Caco-2 (cell line): ENCODE measurements around the gene NIT1. TPM values are rescaled to one million over a fixed set of nuclear protein-coding genes. Genes with fewer than 3 reads are reported as not detected.

Experiments
- BruUV-seq: library from RNA; stranded (reverse); fragments of 400-500 nt; replicated peaks from 2 replicates; lab custom pipeline; 2021; lab: Mats Ljungman, UMichigan
- CTCF ChIA-PET: fragments of 300-600 bp; sonication (Branson Sonifier 250); formaldehyde crosslinking; loops from one replicate; lab custom pipeline; 2022; ENCODE audit warnings: antibody characterized with exemption; lab: Charles Lee
- POLR2A ChIA-PET: fragments of 300-600 bp; sonication (Branson Sonifier 250); formaldehyde crosslinking; loops from one replicate; lab custom pipeline; 2022; ENCODE audit warnings: antibody characterized with exemption; lab: Charles Lee
- DNase-seq, 2 experiments: peaks; one replicate each; pipeline versions ENCODE4 v3.0.0 to v3.0.0-alpha.2; 2020 to 2022
- H3K27me3 ChIP-seq: replicated peaks from 2 replicates; pipeline ENCODE4 v1.6.0; 2011; ENCODE audit warnings: low read length; ENCODE audit not compliant: control insufficient read depth, insufficient read depth
- H3K36me3 ChIP-seq: 2 replicates; pipeline ENCODE4 v1.5.1; 2011; ENCODE audit warnings: low read length; ENCODE audit not compliant: control insufficient read depth, insufficient read depth
- H3K4me1 ChIP-seq: fragments of 250-450 bp; sonication (Bioruptor Pico); 2 replicates; pipeline ENCODE4 v1.5.1; 2020; ENCODE audit warnings: mild to moderate bottlenecking
- H3K4me3 ChIP-seq: 2 replicates; pipeline ENCODE4 v1.5.1; 2011; ENCODE audit warnings: low read depth, mild to moderate bottlenecking, control low read depth, low read length
- H3K9me3 ChIP-seq: fragments of 250-450 bp; sonication (Bioruptor Pico); 2 replicates; pipeline ENCODE4 v1.5.1; 2020; ENCODE audit warnings: mild to moderate bottlenecking, moderate library complexity
- H3K27ac Mint-ChIP-seq: one replicate; pipeline ENCODE4 v1.8.0; 2022; ENCODE audit warnings: mixed read lengths; ENCODE audit not compliant: unreplicated experiment
- H3K27me3 Mint-ChIP-seq: one replicate; pipeline ENCODE4 v1.8.0; 2022; ENCODE audit warnings: mixed read lengths; ENCODE audit not compliant: insufficient read depth, unreplicated experiment
- H3K36me3 Mint-ChIP-seq: one replicate; pipeline ENCODE4 v1.8.0; 2022; ENCODE audit warnings: mild to moderate bottlenecking, mixed read lengths; ENCODE audit not compliant: insufficient read depth, unreplicated experiment
- H3K4me1 Mint-ChIP-seq: one replicate; pipeline ENCODE4 v1.8.0; 2022; ENCODE audit warnings: low read depth, mixed read lengths; ENCODE audit not compliant: unreplicated experiment
- H3K4me3 Mint-ChIP-seq: one replicate; pipeline ENCODE4 v1.8.0; 2022; ENCODE audit warnings: mild to moderate bottlenecking, moderate library complexity, mixed read lengths; ENCODE audit not compliant: unreplicated experiment
- H3K9me3 Mint-ChIP-seq: one replicate; pipeline ENCODE4 v1.8.0; 2022; ENCODE audit warnings: mixed read lengths; ENCODE audit not compliant: unreplicated experiment
- intact Hi-C: fragments of 100-400 bp; cut with micrococcal nuclease; formaldehyde crosslinking; loops from one replicate; pipeline ENCODE4 v1.10.0; 2022; ENCODE audit not compliant: unreplicated experiment
- total RNA-seq: library from RNA; stranded (reverse); gene quantifications from 2 replicates; pipeline ENCODE4 v1.2.3, GENCODE V29; 2022
- TF ChIP-seq, protein P1 (sequence below), 2 experiments: fragments of 200-600 bp in 1 of 2; IDR thresholded peaks; 1 replicate in 1 of 2; 2 replicates in 1 of 2; pipeline versions ENCODE4 v1.5.1 to v1.8.0; 2011 to 2022; ENCODE audit warnings: antibody characterized with exemption in 1 of 2, control low read depth in 1 of 2, inconsistent platforms in 1 of 2, low read depth in 1 of 2, low read length in 1 of 2, mild to moderate bottlenecking in 1 of 2, moderate library complexity in 1 of 2; ENCODE audit not compliant: insufficient read depth in 1 of 2, severe bottlenecking in 1 of 2, unreplicated experiment in 1 of 2

The NIT1 gene
- total RNA-seq, 1 experiment from 2014 or later = 42.1 TPM

DNA sequence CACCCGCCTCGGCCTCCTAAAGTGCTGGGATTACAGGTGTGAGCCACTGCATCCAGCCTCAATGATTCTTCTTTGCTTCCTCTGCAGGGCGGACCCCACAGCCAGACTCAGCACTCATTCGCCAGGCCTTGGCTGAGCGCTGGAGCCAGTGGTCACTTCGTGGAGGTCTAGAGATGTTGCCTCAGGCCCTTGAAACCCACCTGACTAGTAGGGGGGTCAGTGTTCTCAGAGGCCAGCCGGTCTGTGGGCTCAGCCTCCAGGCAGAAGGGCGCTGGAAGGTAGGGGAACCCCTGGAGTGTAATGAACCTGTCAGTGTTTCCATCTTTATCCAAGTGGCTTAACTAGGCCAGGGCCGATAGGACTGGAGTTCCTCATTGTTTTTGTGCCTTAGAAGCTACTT is 51.0 kb downstream of the NIT1 start:
- intact Hi-C loops = no loop called here
- Mint-ChIP-seq H3K4me3 (no peak overlapping the region), H3K4me1 (no peaks in the 10 kb centered on the region), H3K27ac (no peak overlapping the region), H3K9me3 (no peaks in the 10 kb centered on the region), H3K27me3 (no peaks in the 10 kb centered on the region), H3K36me3 (peaks cover 45% of the 10 kb centered on the region)
- no peaks in the 10 kb centered on the region for H3K27me3 ChIP-seq
- TF ChIP-seq, protein P1, sequence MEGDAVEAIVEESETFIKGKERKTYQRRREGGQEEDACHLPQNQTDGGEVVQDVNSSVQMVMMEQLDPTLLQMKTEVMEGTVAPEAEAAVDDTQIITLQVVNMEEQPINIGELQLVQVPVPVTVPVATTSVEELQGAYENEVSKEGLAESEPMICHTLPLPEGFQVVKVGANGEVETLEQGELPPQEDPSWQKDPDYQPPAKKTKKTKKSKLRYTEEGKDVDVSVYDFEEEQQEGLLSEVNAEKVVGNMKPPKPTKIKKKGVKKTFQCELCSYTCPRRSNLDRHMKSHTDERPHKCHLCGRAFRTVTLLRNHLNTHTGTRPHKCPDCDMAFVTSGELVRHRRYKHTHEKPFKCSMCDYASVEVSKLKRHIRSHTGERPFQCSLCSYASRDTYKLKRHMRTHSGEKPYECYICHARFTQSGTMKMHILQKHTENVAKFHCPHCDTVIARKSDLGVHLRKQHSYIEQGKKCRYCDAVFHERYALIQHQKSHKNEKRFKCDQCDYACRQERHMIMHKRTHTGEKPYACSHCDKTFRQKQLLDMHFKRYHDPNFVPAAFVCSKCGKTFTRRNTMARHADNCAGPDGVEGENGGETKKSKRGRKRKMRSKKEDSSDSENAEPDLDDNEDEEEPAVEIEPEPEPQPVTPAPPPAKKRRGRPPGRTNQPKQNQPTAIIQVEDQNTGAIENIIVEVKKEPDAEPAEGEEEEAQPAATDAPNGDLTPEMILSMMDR (IDR thresholded peaks at IDR 0.05; ENCODE audit: insufficient read depth in 1 of 2, low read depth in 1 of 2, low read length in 1 of 2, severe bottlenecking in 1 of 2, unreplicated experiment in 1 of 2) = no peak
- DNase-seq = no peak
- ChIA-PET POLR2A (no interaction called here), CTCF (no interaction called here)
- no peaks in the 10 kb centered on the region for H3K9me3 ChIP-seq
- H3K36me3 ChIP-seq = peaks cover 4% of the 10 kb centered on the region
- BruUV-seq = no TSS peak
- H3K4me3 ChIP-seq = no peak overlapping the region
- H3K4me1 ChIP-seq = peaks cover 3% of the 10 kb centered on the region; the same call in 1 of the 2 replicates

Other genes starting within 250 kb of the NIT1 start
- gene ITLN1, start 232.9 kb upstream of the NIT1 start, total RNA-seq = 0.37 TPM in 1 of 2 replicates, not detected in the other
- gene ITLN2, start 163.3 kb upstream of the NIT1 start, total RNA-seq = 0.93 and 1.3 TPM in 2 replicates
- gene F11R, start 97.0 kb upstream of the NIT1 start, total RNA-seq = 182 and 196 TPM in 2 replicates
- 24.8 and 26.8 TPM in 2 replicates for gene TSTD1, start 79.1 kb upstream of the NIT1 start, total RNA-seq
- gene USF1, start 72.1 kb upstream of the NIT1 start, total RNA-seq = 49.7 and 52.7 TPM in 2 replicates
- not detected in 2 replicates for gene ARHGAP30, start 48.2 kb upstream of the NIT1 start, total RNA-seq
- 0.20 and 0.74 TPM in 2 replicates for gene NECTIN4, start 28.5 kb upstream of the NIT1 start, total RNA-seq
- 2.0 and 2.2 TPM in 2 replicates for gene KLHDC9, start 19.7 kb upstream of the NIT1 start, total RNA-seq
- 80.0 and 88.0 TPM in 2 replicates for gene PFDN2, start 68 bp upstream of the NIT1 start, total RNA-seq
- 33.8 and 37.0 TPM in 2 replicates for gene DEDD, start 14.6 kb downstream of the NIT1 start, total RNA-seq
- gene UFC1, start 35.9 kb downstream of the NIT1 start, total RNA-seq = 98.2 and 105 TPM in 2 replicates
- 38.2 and 39.8 TPM in 2 replicates for gene USP21, start 41.4 kb downstream of the NIT1 start, total RNA-seq
- 25.0 and 25.4 TPM in 2 replicates for gene PPOX, start 48.3 kb downstream of the NIT1 start, total RNA-seq
- 39.6 and 48.1 TPM in 2 replicates for gene B4GALT3, start 59.4 kb downstream of the NIT1 start, total RNA-seq
- gene ADAMTS4, start 80.9 kb downstream of the NIT1 start, total RNA-seq = 0.23 and 0.32 TPM in 2 replicates
- gene NDUFS2, start 84.3 kb downstream of the NIT1 start, total RNA-seq = 110 and 115 TPM in 2 replicates
- 1.5 and 2.6 TPM in 2 replicates for gene FCER1G, start 97.2 kb downstream of the NIT1 start, total RNA-seq
- 711 and 784 TPM in 2 replicates for gene APOA2, start 105.5 kb downstream of the NIT1 start, total RNA-seq
- 23.1 and 24.0 TPM in 2 replicates for gene TOMM40L, start 108.0 kb downstream of the NIT1 start, total RNA-seq
- not detected in 2 replicates for gene NR1I3, start 120.1 kb downstream of the NIT1 start, total RNA-seq
- 2.5 and 3.3 TPM in 2 replicates for gene PCP4L1, start 140.6 kb downstream of the NIT1 start, total RNA-seq
- 0.20 and 0.23 TPM in 2 replicates for gene MPZ, start 191.9 kb downstream of the NIT1 start, total RNA-seq
- gene SDHC, start 196.3 kb downstream of the NIT1 start, total RNA-seq = 261 and 268 TPM in 2 replicates
- gene CFAP126, start 249.8 kb downstream of the NIT1 start, total RNA-seq = not detected in 2 replicates